HPDE6-E6E7 (cell line): ENCODE results near the gene CCL7.

ENCODE experiments used
- DNase-seq: peaks from one replicate; pipeline ENCODE4 v3.0.0; 2011; ENCODE audit warnings: missing footprints; ENCODE audit errors: extremely low spot score

Gene CCL7

GRCh38 chr17:34246881-34247280 lies 23.1 kb upstream of the CCL7 start:
- DNase-seq: no peak

- DNase-seq: no peak
Measured at GRCh38 chr17:34248511-34249024, 21.5 kb upstream of the CCL7 start.

DNA sequence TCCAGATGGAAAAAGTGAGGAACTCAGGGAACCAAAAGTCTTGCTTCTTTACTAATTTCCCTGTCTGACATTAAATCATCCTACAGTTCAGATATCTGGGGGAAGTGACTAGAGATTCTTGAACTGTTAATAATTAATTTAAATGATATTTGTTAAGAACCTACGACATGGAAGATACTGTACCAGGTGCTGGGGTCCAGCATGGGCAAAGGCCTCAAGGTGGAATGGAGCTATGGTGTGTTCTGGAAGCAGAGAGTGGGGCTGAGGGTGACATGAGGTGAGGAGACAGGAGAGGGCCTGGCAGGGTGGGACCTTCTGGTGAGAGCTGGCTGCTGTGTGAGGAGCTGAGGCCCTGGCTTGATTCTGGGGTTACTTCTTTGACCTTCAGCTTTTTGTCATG lies 21.0 kb upstream of the CCL7 start:
- no peak for DNase-seq

DNA sequence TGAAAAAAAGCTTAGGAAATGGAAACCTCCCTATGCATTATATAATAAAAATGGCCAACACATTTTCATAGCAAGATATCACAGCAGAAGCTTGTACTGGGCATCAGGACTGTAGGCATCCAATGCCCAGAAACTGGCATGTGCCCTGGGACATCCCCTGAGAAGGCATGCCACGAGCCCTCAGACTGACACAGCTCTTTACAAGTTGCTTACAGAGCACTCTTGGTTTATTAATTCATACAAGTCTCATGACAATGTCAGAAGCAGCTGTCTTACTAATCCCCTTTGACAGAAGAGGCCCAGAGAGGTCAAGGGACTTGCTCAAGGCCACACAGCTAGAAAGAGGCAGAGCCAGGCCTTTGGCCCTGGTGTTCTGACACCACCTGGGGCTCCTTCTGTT lies 20.5 kb upstream of the CCL7 start:
- DNase-seq: no peak

- no peak for DNase-seq
Measured at GRCh38 chr17:34251186-34251585, 18.8 kb upstream of the CCL7 start.

- no peak for DNase-seq
Measured at GRCh38 chr17:34252095-34252443, 18.0 kb upstream of the CCL7 start.

- no peak for DNase-seq
Measured at GRCh38 chr17:34252444-34253138, 17.4 kb upstream of the CCL7 start.

DNA sequence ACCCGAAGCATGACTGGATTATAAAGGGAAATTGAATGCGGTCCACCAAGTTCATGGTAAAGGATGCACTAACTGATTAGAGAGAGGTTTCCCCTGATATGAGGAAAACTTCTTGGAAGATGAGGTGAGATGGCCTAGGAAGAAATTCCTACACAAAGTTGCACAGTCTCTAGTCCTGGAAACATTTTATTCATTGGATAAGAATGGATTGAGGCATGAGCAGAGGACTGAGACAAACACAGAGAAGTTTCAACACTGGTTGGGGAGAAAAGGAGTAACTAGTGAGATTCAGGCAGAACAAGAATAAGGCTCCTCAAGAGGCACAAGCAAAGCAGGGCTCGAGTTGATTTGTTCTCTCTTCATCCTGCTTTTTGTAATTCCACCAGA lies 16.9 kb upstream of the CCL7 start:
- DNase-seq: no peak

GRCh38 chr17:34254146-34254545 lies 15.9 kb upstream of the CCL7 start:
- no peak for DNase-seq

- no peak for DNase-seq
Measured at GRCh38 chr17:34254651-34255380, 15.2 kb upstream of the CCL7 start, which contains the start of gene CCL2. Gene CCL2 (plus strand): TSS chr17:34255285. CDS start chr17:34255350, 65 bp downstream.

- no peak for DNase-seq
Measured at GRCh38 chr17:34255381-34255732, 14.7 kb upstream of the CCL7 start.

DNA sequence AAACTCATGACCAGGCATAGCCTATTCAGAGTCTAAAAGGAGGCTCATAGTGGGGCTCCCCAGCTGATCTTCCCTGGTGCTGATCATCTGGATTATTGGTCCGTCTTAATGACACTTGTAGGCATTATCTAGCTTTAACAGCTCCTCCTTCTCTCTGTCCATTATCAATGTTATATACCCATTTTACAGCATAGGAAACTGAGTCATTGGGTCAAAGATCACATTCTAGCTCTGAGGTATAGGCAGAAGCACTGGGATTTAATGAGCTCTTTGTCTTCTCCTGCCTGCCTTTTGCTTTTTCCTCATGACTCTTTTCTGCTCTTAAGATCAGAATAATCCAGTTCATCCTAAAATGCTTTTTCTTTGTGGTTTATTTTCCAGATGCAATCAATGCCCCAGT lies 14.2 kb upstream of the CCL7 start:
- DNase-seq: no peak

DNA sequence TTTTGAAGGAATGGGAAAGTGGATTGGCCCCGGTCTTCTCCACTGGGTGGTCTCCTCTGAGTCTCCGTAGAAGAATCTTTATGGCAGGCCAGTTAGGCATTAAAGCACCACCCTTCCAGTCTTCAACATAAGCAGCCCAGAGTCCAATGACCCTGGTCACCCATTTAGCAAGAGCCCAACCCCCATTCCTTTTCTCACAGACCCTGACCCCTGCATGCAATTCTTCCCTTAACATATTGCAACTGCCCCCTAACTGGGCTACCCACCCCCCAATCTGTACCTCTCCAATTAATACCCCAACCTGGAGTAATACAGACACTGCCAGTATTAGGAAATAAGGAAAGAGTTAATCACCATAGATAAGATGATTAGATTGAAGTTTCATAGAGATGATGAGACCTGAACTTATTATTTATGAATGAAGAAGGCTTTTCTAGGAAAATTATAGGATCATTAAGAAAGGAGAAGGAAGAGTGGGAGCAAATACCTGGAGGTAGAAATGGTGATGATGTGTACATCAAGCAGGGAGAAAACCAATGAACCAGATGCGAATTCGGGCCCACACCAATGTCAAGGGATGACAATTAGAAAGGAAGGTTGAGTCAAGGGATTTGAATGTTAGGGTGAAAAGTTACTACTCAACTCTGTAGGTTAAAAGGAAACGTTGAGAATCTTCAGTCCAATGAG lies 12.6 kb upstream of the CCL7 start:
- DNase-seq: no peak

DNA sequence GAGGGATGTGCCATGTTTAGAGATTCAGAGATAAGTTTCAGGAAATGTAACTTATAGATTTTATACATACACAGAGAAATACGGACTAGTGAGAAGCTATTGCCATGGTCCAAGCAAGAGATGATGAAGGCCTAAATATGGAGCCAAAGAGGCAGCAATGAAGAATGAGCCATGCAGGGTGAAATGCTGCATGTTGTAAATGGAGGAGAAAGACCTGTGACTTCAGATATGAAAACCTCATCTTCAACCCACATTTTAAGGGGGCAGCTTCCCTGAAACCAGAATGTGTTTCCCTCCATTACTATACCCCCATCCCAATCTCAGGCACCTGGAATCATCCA lies 12.1 kb upstream of the CCL7 start:
- DNase-seq: no peak

- no peak for DNase-seq
Measured at GRCh38 chr17:34259146-34259545, 10.9 kb upstream of the CCL7 start.

DNA sequence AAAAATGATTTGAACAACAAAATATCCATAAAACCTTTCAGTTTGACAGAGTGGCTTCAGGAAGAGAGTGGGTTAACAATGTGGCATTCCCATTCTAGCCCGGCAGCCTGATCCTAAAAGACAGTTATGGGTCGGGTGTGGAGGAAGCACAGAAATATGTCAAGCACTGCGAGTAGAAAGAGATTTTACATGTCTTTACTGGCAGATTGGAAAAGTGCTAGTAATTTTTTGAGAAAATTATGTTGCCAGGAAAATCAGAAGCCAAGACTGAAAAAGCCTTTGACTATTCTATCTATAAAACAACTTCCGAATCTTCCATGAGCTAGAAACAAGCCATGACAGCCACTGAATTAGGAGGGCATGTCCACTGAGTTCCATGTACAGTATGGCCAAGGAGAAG lies 9.2 kb upstream of the CCL7 start:
- no peak for DNase-seq

GRCh38 chr17:34261568-34262337 lies 8.3 kb upstream of the CCL7 start:
- DNase-seq: no peak

DNA sequence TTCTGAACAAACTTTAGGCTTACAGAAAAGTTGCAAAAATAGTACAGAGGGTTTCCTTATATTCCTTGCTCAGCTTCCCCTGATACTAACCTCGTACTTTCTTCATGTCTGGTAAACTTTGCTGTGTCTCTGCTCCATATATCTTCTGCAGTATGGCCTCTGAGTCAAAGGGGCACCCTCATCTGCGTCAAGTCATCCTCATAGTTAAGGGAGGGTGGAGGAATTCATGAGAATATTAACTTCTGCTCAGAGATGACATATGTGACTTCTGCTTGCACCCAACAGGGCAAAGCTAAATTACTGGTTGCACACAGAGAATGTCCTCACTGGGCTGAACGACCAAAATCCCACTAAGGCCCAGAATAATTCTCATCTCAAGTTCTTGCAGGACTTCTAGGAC lies 4.3 kb upstream of the CCL7 start:
- DNase-seq: no peak

- DNase-seq: no peak
Measured at GRCh38 chr17:34275881-34276280, 5.9 kb downstream of the CCL7 start.

- DNase-seq: no peak
Measured at GRCh38 chr17:34276826-34277225, 6.8 kb downstream of the CCL7 start.

DNA sequence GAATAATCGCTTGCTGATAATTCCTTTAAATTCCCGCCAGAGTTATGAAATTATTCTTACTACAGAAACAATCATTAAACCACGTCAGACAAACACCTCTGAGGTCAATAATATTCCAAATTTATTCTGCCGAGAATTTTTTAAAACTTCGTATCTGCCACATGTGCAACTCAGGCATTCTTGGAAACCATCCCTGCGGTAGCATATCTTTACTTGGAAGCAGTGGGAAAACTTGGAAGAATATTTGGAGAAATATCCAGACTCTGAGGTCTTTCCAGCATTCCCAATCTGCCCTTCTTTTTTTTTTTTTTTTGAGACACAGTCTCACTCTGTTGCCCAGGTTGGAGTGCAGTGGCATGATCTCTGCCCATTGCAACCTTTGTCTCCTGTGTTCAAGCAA lies 13.6 kb downstream of the CCL7 start:
- DNase-seq: no peak

DNA sequence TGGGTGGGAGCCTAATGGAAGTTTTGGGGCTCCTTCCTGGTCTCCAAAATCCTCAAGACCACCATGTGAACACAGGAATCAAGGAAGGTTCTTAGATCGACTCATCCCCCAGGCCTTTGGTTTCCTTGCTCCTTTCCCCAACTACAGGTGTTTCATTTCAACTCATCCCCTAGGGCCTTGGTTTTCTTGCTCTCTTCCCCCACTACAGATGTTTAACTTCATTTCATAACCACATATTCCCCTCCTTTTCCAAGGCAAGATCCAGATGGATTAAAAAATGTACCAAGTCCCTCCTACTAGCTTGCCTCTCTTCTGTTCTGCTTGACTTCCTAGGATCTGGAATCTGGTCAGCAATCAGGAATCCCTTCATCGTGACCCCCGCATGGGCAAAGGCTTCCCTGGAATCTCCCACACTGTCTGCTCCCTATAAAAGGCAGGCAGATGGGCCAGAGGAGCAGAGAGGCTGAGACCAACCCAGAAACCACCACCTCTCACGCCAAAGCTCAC lies 15.3 kb downstream of the CCL7 start, which contains the start of gene CCL11:
CCL11 (plus strand) TSS at position 457 of the 507 bp plus-strand sequence. CDS start 67 bp downstream, outside the sequence.
- no peak for DNase-seq
